Vagina (tissue), 2 donors: ENCODE results near the gene MRPS35.

Experiments
- CTCF ChIP-seq, 3 experiments: fragments of 450-650 bp in 2 of 3; fragments of 200-600 bp in 1 of 3; sonication (generic) in 1 of 3; IDR thresholded peaks; one replicate each; pipeline ENCODE4 v1.5.1; 2017 to 2019; ENCODE audit warnings: antibody characterized with exemption in 3 of 3, mild to moderate bottlenecking in 2 of 3, moderate library complexity in 2 of 3
- POLR2A ChIP-seq, 2 donors: fragments of 450-650 bp; IDR thresholded peaks; one replicate each; pipeline ENCODE4 v1.6.1; 2017; ENCODE audit warnings: antibody characterized with exemption in 2 of 2, mild to moderate bottlenecking in 2 of 2, moderate library complexity in 2 of 2
- POLR2AphosphoS5 ChIP-seq, 2 donors: sonication (generic); formaldehyde crosslinking; IDR thresholded peaks; one replicate each; pipeline ENCODE4 v1.9.0; 2017; ENCODE audit warnings: antibody characterized with exemption in 2 of 2, mild to moderate bottlenecking in 2 of 2, low read depth in 1 of 2; ENCODE audit not compliant: insufficient read depth in 1 of 2

- TF ChIP-seq CTCF (IDR thresholded peaks at IDR 0.05) (no peak), POLR2A (IDR thresholded peaks at IDR 0.05) (no peak), POLR2AphosphoS5 (IDR thresholded peaks at IDR 0.05; ENCODE audit: insufficient read depth in 1 of 2, low read depth in 1 of 2) (no peak)
These were observed 75.4 kb downstream of the MRPS35 start for GRCh38 chr12:27785882-27786570.
